GM21717 (cell line): Measurements from ENCODE around the gene CSGALNACT2.
"Not testable (repeated sequence)": the region's sequence is repeated elsewhere in the genome, so short reads cannot be mapped to it uniquely, and the experiment has no call there.

Experiments
- ATAC-seq: cut with Tn5 transposase; IDR thresholded peaks from one replicate; pipeline ENCODE4 v1.9.1; 2021; ENCODE audit warnings: mild to moderate bottlenecking, moderate library complexity; ENCODE audit not compliant: unreplicated experiment

CSGALNACT2 gene

GRCh38 chr10:43138021-43138756, at the start of gene CSGALNACT2:
CSGALNACT2 (plus strand) TSS chr10:43138445; CDS start chr10:43155150, 16,705 bp downstream.
- ATAC-seq: peak; percentile 63

- no peak for ATAC-seq
Measured at GRCh38 chr10:43089519-43089918, 48.7 kb upstream of the CSGALNACT2 start.

- ATAC-seq: no peak
Measured at GRCh38 chr10:43090188-43090587, 48.1 kb upstream of the CSGALNACT2 start.

GRCh38 chr10:43090664-43091063, 47.6 kb upstream of the CSGALNACT2 start:
- no peak for ATAC-seq

GRCh38 chr10:43091846-43092245, 46.4 kb upstream of the CSGALNACT2 start:
- no peak for ATAC-seq

GRCh38 chr10:43093423-43094076, 44.7 kb upstream of the CSGALNACT2 start:
- no peak for ATAC-seq

GRCh38 chr10:43094085-43094484, 44.2 kb upstream of the CSGALNACT2 start:
- no peak for ATAC-seq

- ATAC-seq: not testable (repeated sequence)
Measured at GRCh38 chr10:43099339-43099738, 38.9 kb upstream of the CSGALNACT2 start.

GRCh38 chr10:43099928-43100327, 38.3 kb upstream of the CSGALNACT2 start:
- no peak for ATAC-seq

GRCh38 chr10:43100366-43100765, 37.9 kb upstream of the CSGALNACT2 start:
- ATAC-seq: no peak

- ATAC-seq: no peak
Measured at GRCh38 chr10:43102063-43102828, 36.0 kb upstream of the CSGALNACT2 start.

- ATAC-seq: peak; percentile 78
Measured at GRCh38 chr10:43105102-43105955, 32.9 kb upstream of the CSGALNACT2 start.

- no peak for ATAC-seq
Measured at GRCh38 chr10:43105956-43106229, 32.4 kb upstream of the CSGALNACT2 start.

GRCh38 chr10:43106256-43107091, 31.8 kb upstream of the CSGALNACT2 start:
- ATAC-seq: no peak

- ATAC-seq: no peak
Measured at GRCh38 chr10:43108951-43109350, 29.3 kb upstream of the CSGALNACT2 start.

GRCh38 chr10:43109671-43110249, 28.5 kb upstream of the CSGALNACT2 start:
- no peak for ATAC-seq

- ATAC-seq: peak; percentile 77
Measured at GRCh38 chr10:43110338-43111071, 27.7 kb upstream of the CSGALNACT2 start.

- ATAC-seq: no peak
Measured at GRCh38 chr10:43111101-43111500, 27.1 kb upstream of the CSGALNACT2 start.
